HG02571 (cell line): ENCODE results near the gene CROCC.
"Not testable (repeated sequence)": the region's sequence is repeated elsewhere in the genome, so short reads cannot be mapped to it uniquely, and the experiment has no call there.

ENCODE experiments used
- ATAC-seq: cut with Tn5 transposase; IDR thresholded peaks from one replicate; pipeline ENCODE4 v1.9.1; 2021; ENCODE audit warnings: mild to moderate bottlenecking, moderate library complexity; ENCODE audit not compliant: unreplicated experiment

CROCC gene

GRCh38 chr1:16936580-16936979, 14.8 kb downstream of the CROCC start:
- ATAC-seq, result not testable (repeated sequence)

DNA sequence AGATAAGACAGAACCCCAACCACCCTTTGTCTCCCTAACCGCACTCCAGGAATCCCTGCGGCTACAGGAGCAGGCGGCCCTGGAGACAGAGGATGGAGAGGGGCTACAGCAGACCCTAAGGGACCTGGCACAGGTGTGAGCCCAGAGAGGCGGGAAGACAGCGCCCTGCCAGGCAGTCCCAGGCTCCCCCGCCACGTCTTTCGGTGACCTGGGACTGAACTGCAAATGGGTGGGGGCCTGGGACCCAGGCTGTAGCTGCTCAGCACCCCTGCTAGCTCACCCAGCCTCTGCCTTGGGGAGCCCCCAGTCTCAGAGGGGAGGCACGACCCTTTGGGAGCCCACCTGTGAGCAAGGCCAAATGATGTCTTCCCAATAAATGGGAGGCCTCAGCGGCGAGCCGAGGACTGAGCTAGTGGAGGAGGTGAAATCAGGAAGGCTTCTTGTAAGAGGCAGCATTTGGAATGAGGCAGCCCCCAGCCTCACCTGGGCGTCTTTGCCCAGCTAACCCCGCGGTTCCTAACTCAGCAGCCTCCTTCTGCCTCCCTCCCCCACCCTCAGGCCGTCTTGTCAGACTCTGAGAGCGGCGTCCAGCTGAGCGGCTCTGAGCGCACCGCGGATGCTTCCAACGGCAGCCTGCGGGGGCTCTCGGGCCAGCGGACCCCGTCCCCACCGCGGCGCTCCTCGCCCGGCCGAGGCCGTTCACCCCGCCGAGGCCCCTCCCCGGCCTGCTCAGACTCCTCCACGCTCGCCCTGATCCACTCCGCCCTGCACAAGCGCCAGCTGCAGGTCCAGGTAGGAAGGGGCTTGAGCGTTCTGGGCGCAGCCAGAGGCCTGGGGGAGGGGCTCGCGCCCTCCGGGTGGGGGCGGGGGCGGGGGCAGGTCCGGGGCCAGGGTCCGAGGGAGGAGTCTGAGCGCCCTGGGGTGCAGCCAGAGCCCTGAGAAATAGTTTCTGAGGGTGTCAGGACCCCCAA, 16.9 kb downstream of the CROCC start:
- no peak for ATAC-seq

DNA sequence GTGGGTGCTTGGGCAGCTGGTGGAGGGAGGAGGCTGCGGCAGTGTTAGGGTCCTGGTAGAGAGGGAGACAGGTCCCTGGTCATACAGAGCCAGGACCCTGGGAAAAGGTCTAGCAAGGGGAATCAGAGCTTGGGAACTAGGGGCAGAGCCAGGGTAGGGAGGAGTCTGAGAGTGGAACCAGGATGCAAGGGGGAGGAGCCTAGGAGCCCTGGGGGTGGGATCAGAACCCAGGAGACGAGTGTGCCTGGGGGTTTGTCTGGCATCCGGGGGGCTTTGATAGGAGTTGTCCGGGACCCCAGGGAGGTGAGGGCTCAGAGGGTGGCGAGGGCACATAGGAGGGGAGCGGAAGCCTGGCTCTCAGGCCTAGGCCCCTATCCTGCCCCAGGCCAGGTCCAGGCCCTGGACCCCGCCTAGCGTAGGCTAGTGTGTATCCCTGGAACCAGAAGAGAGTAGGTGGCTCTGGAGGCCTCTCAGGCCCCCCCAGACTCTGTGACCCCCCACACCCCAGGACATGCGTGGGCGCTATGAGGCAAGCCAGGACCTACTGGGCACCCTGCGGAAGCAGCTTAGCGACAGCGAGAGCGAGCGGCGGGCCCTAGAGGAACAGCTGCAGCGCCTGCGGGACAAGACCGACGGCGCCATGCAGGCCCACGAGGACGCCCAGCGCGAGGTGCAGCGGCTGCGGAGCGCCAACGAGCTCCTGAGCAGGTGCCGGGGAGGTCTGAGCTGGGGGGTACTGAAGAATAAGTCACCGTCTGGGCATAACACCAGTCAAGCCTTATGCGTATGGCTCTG, 17.9 kb downstream of the CROCC start:
- not testable (repeated sequence) for ATAC-seq

DNA sequence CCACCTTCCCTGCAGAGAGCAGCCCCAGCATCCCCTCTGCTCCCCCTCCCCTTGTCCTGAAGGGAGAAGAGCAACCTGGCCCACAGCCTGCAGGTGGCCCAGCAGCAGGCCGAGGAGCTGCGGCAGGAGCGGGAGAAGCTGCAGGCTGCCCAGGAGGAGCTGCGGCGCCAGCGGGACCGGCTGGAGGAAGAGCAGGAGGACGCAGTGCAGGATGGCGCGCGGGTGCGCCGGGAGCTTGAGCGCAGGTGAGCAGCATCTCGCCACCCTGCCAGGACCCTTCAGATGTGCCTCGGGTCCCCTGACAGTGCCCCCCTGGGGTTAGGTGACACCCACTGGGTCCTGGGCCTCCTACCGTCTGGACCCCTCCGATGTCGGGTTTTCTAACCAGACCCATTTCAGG, 22.3 kb downstream of the CROCC start:
- ATAC-seq, result no peak

- not testable (repeated sequence) for ATAC-seq
Measured at GRCh38 chr1:16945512-16945911, 23.8 kb downstream of the CROCC start.

GRCh38 chr1:16946185-16946584, 24.5 kb downstream of the CROCC start:
- ATAC-seq, result not testable (repeated sequence)

DNA sequence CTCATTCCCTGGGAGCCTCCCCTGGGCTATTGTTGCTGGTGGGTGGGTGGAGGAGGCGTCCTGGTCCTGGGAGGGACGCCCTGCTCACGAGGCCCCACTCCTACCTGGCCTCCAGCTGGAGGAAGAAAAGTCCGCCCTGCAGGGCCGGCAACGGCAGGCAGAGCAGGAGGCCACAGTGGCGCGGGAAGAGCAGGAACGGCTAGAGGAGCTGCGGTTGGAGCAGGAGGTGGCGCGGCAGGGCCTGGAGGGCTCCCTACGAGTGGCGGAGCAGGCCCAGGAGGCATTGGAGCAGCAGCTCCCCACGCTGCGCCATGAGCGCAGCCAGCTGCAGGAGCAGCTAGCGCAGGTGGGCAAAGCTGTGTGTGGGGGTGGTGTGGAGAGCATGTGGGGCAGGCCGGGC, 24.9 kb downstream of the CROCC start:
- no peak for ATAC-seq

GRCh38 chr1:16948282-16948891, 26.7 kb downstream of the CROCC start:
- ATAC-seq, result not testable (repeated sequence)

GRCh38 chr1:16949026-16949425, 27.3 kb downstream of the CROCC start:
- ATAC-seq, result not testable (repeated sequence)

DNA sequence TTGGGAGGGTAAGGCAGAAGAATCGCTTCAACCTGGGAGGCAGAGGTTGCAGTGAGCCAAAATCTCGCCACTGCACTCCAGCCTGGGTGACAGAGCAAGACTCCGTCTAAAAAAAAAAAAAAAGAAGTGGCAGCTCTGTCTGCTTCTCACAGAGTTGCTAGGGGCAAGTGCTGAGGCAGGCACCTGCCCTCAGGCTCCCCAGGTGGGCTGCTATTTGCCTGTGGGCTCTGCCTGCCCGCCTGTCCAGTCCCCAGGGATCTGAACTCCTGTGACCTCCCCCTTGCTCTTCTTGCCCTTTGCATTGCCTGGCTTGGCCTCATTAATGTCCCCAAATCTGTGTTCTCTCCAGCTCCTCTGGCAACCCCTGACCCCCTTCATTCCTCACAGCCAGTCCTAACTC, 30.6 kb downstream of the CROCC start:
- ATAC-seq, result not testable (repeated sequence)

GRCh38 chr1:16954579-16954978, 32.8 kb downstream of the CROCC start:
- ATAC-seq, result no peak

- no peak for ATAC-seq
Measured at GRCh38 chr1:16955186-16955585, 33.5 kb downstream of the CROCC start.

DNA sequence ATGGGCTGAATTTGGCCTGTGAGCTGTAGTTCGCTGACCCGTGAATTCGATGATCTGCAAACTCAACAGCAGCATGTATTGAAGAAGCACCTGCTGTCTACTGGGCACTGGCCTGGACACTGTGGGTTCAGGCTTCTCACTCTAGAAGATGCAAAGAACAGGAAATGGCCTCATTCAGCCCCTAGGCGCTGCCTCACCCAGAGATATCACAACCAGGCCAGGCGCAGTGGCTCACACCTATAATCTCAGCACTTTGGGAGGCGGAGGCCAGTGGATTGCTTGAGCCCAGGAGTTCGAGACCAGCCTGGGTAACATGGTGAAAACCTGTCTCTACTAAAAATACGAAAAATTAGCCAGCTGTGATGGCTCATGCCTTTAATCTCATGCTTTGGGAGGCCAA, 35.0 kb downstream of the CROCC start:
- no peak for ATAC-seq

- no peak for ATAC-seq
Measured at GRCh38 chr1:16957731-16958130, 36.0 kb downstream of the CROCC start.

DNA sequence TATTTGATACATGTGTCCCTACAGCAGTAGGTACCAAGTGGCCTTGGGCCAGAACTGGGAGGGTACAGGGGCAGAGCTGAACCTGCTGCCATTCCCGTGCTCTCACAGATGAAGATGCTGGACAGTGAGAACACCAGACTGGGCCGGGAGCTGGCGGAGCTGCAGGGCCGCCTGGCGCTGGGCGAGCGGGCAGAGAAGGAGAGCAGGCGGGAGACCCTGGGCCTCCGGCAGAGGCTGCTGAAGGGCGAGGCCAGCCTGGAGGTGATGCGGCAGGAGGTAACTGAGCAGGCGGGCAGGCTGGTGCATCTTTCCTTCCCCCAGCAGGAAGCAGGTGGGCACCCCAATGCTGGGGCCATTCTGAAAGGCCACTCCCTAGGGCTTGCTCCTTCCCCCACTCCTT, 36.7 kb downstream of the CROCC start:
- no peak for ATAC-seq

- no peak for ATAC-seq
Measured at GRCh38 chr1:16960560-16961296, 39.0 kb downstream of the CROCC start.

- no peak for ATAC-seq
Measured at GRCh38 chr1:16961297-16962133, 39.8 kb downstream of the CROCC start.

- ATAC-seq, result not testable (repeated sequence)
Measured at GRCh38 chr1:16964169-16964568, 42.4 kb downstream of the CROCC start.

GRCh38 chr1:16965486-16966067, 43.8 kb downstream of the CROCC start:
- ATAC-seq, result no peak
